Heart right ventricle (tissue), 16 donors: ENCODE data around the gene EFNA4. TPM values are rescaled to one million over a fixed set of nuclear protein-coding genes. Genes with fewer than 3 reads are reported as not detected.

ENCODE experiments used
- ATAC-seq, 8 donors: fragments of 200-7000 bp; cut with Tn5 transposase; one replicate each; pipeline ENCODE4 v1.9.1; 2020; ENCODE audit warnings: mild to moderate bottlenecking in 8 of 8, moderate library complexity in 8 of 8, moderate number of reproducible peaks in 1 of 8
- DNase-seq, 2 donors: peaks; one replicate each; pipeline ENCODE4 v3.0.0-alpha.2; 2020
- H3K27ac ChIP-seq, 10 donors: fragments of 200-600 bp; sonication (generic) in 2 of 10; one replicate each; pipeline versions ENCODE4 v1.5.0 to v1.8.0; 2020 to 2022; ENCODE audit warnings: mild to moderate bottlenecking in 3 of 10
- H3K27me3 ChIP-seq, 7 donors: fragments of 200-600 bp; one replicate each; pipeline ENCODE4 v1.8.0; 2021 to 2022; ENCODE audit warnings: mild to moderate bottlenecking in 2 of 7
- H3K36me3 ChIP-seq, 9 donors: fragments of 200-600 bp; sonication (generic) in 1 of 9; one replicate each; pipeline versions ENCODE4 v1.5.0 to v1.8.0; 2020 to 2022; ENCODE audit warnings: mild to moderate bottlenecking in 2 of 9
- H3K4me1 ChIP-seq, 9 donors: fragments of 200-600 bp; sonication (generic) in 1 of 9; one replicate each; pipeline versions ENCODE4 v1.5.0 to v1.8.0; 2020 to 2022; ENCODE audit warnings: mild to moderate bottlenecking in 4 of 9
- H3K4me3 ChIP-seq, 10 donors: fragments of 200-600 bp; sonication (generic) in 2 of 10; one replicate each; pipeline versions ENCODE4 v1.5.0 to v1.8.0; 2020 to 2022; ENCODE audit warnings: mild to moderate bottlenecking in 7 of 10, moderate library complexity in 2 of 10
- H3K9me3 ChIP-seq, 11 donors: fragments of 200-600 bp in 10 of 11; sonication (generic) in 2 of 11; one replicate each; pipeline versions ENCODE4 v1.5.0 to v1.8.0; 2013 to 2022; ENCODE audit warnings: mild to moderate bottlenecking in 2 of 11, control low read depth in 1 of 11, moderate library complexity in 1 of 11
- CTCF ChIP-seq, 9 donors: fragments of 200-600 bp; sonication (generic) in 2 of 9; IDR thresholded peaks; one replicate each; pipeline versions ENCODE4 v1.5.0 to v1.8.0; 2021 to 2022; ENCODE audit warnings: antibody characterized with exemption in 9 of 9, mild to moderate bottlenecking in 5 of 9, moderate library complexity in 1 of 9
- WGBS, 2 donors: extraction: QIAGEN DNeasy Blood & Tissue Kit; methylation state at CpG; one replicate each; pipeline ENCODE4 v1.1.7; 2013; ENCODE audit warnings: inconsistent platforms in 1 of 2; 5-methylcytosine and 5-hydroxymethylcytosine counted together
- intact Hi-C, 10 donors: fragments of 100-400 bp; cut with DNase I; formaldehyde crosslinking; loops; one replicate each; pipeline versions ENCODE4 v1.11.1 to v1.14.2; 2022
- polyA plus RNA-seq, 2 donors: library from polyadenylated mRNA; stranded (reverse); fragments of 200-250 nt; gene quantifications; one replicate each; pipeline ENCODE4 v1.2.3, GENCODE V29; 2013
- total RNA-seq, 10 donors: library from RNA; stranded (reverse); fragmentation: NEBNext Ultra II Directional in 3 of 10; extraction: Animal tissue kit (Norgen Biotek cat#: 25700) in 3 of 10; gene quantifications; one replicate each; pipeline versions ENCODE4 v1.2.1 to v1.2.4, GENCODE V29; 2021 to 2023
- donor health status: Arrhythmogenic right ventricular cardiomyopathy.
- donor health status: ischemic (EF 13 %, LVEDD 7.1; RV severe dilation, severe dysfunction).
- donor health status: healthy with polysubstance abuse.
- donor health status: DM: no; HTN: yes; CAD: no.
- donor health status: DM: no; HTN: no; CAD: no.
- donor health status: ischemic (EF 25% LVEDD 6.9; RV normal size, moderate dysfunction).
- donor health status: ischemic (EF 25% LVEDD 5.7; RV mildly dilated, moderate dysfunction).
- donor health status: healthy.
- donor health status: DM: yes; HTN: yes; CAD: no.
- donor health status: Ischemic cardiomyopathy.
- donor health status: ischemic (EF 35%, LVEDD 5.7; RV mildly dilated, moderate dysfunction).
- donor health status: nonischemic (EF 11% LVEDD 7.7; RV severe dilation, severe dysfunction).
- donor health status: DM: yes; HTN: yes; CAD: no.
- donor health status: PGD.
- donor health status: ischemic (EF 29% LVEDD 5.4; RV normal size, mild dysfunction).
- donor health status: nonischemic (EF 23%, LVEDD 6.1; RV moderate dilation, normal function).

Gene EFNA4
- total and polyA plus RNA-seq, 12 donors, result 0.49 to 5.4 (median 1.9) TPM

GRCh38 chr1:155110381-155110780, 46.8 kb downstream of the EFNA4 start:
- no peaks in the 10 kb centered on the region for H3K36me3 ChIP-seq
- intact Hi-C loops, result no loop called here
- no peak overlapping the region for H3K27ac ChIP-seq
- WGBS, 2 donors, result 85 to 92% methylated on average over 8 of the region's 8 CpGs
- ATAC-seq (no peak), DNase-seq (no peak)
- H3K9me3 ChIP-seq, result no peaks in the 10 kb centered on the region
- H3K4me1 ChIP-seq, result peaks cover 0 to 9% (median 5%) of the 10 kb centered on the region in 9 donors
- no peak for TF ChIP-seq CTCF (IDR thresholded peaks at IDR 0.05)
- H3K27me3 ChIP-seq, result no peaks in the 10 kb centered on the region
- no peak overlapping the region for H3K4me3 ChIP-seq

GRCh38 chr1:155110826-155111225, 47.3 kb downstream of the EFNA4 start:
- Histone ChIP-seq H3K9me3 (no peaks in the 10 kb centered on the region), H3K4me3 (no peak overlapping the region), H3K4me1 (peaks cover 0 to 4% (median under 1%) of the 10 kb centered on the region in 9 donors), H3K36me3 (no peaks in the 10 kb centered on the region), H3K27ac (no peak overlapping the region), H3K27me3 (no peaks in the 10 kb centered on the region)
- DNase-seq (no peak), ATAC-seq (no peak)
- TF ChIP-seq CTCF (IDR thresholded peaks at IDR 0.05), result no peak
- intact Hi-C loops, result no loop called here
- WGBS, 2 donors, result 81 to 85% methylated on average over 8 of the region's 8 CpGs

GRCh38 chr1:155113450-155113980, 50.0 kb downstream of the EFNA4 start:
- H3K27ac ChIP-seq, result no peak overlapping the region
- intact Hi-C loops, result no loop called here
- 57 to 67% methylated on average over 5 of the region's 5 CpGs for WGBS, 2 donors
- H3K27me3 ChIP-seq, result peaks cover 0 to 4% (median 0%) of the 10 kb centered on the region in 7 donors
- ATAC-seq (no peak), DNase-seq (no peak)
- no peaks in the 10 kb centered on the region for H3K36me3 ChIP-seq
- no peaks in the 10 kb centered on the region for H3K9me3 ChIP-seq
- H3K4me3 ChIP-seq, result no peak overlapping the region
- TF ChIP-seq CTCF (IDR thresholded peaks at IDR 0.05), result no peak
- no peaks in the 10 kb centered on the region for H3K4me1 ChIP-seq

GRCh38 chr1:155116113-155116764, 52.7 kb downstream of the EFNA4 start:
- no peaks in the 10 kb centered on the region for H3K36me3 ChIP-seq
- ATAC-seq, result no peak
- intact Hi-C loops, result no loop called here

More at GRCh38 chr1:155116113-155116764, 52.7 kb downstream of the EFNA4 start:
- DNase-seq, result no peak
- no peaks in the 10 kb centered on the region for H3K9me3 ChIP-seq
- peaks cover 0 to 4% (median 0%) of the 10 kb centered on the region in 7 donors for H3K27me3 ChIP-seq
- no peak for TF ChIP-seq CTCF (IDR thresholded peaks at IDR 0.05)
- H3K4me1 ChIP-seq, result no peaks in the 10 kb centered on the region
- no peak overlapping the region for H3K27ac ChIP-seq
- no peak overlapping the region for H3K4me3 ChIP-seq
- WGBS, 2 donors, result 78% methylated on average over 5 of the region's 5 CpGs
